GM19035 (cell line): ENCODE results near the gene ROBO4.

ENCODE experiments used
- ATAC-seq: cut with Tn5 transposase; IDR thresholded peaks from one replicate; pipeline ENCODE4 v1.9.1; 2021; ENCODE audit not compliant: unreplicated experiment

ROBO4 gene

DNA sequence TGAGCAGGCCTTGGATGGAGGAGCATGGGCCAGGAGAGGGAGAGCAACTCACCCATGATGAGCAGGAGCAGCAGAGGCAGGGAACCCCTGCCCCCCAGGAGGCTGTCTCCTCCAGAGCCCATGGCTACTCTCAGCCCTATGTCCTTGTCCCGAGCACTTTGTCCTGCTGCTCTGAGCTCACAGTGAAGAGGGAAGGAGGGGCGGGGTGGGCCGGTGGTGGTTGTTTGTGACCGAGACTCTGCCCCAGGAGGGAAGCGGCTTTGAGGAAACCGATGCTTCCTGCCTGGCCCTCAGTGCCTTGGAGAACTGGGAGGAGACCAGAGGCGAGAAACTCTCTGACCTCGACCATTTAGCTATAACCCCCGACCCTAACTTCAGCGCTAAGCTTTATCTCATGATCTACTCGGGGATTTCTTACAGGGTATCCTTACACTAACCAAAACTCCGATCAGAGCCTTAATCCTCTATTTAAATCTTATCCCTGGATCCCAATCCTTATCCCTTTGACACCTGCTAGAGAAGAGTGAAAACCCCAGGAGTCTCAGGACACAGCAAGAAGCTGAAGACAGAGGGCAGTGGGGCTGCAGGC is at the start of gene ROBO4:
Gene ROBO4, minus strand, starts transcription at position 192 of the 589 bp plus-strand sequence. Its CDS starts 70 bp downstream, at position 122.
- no peak for ATAC-seq

DNA sequence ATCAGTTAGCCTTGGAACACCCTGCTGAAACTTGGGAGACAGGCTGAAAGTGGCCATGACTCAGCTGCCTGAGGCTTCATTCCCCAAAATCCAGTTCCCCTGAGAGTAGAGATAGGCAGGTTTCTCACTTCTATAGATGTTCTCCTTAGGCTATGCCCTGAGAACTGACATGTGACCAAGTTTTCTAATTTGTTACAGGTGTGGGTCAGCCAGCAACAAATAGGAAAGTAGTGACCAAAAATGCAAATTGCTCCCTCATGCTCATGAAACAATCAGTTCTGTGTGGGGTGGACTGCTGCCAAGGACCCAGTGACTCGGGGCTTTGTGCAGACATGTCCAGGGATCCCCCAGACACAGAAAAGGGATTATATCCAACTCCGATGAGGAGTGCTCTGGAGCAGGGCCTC is 49.1 kb upstream of the ROBO4 start:
- ATAC-seq: no peak

DNA sequence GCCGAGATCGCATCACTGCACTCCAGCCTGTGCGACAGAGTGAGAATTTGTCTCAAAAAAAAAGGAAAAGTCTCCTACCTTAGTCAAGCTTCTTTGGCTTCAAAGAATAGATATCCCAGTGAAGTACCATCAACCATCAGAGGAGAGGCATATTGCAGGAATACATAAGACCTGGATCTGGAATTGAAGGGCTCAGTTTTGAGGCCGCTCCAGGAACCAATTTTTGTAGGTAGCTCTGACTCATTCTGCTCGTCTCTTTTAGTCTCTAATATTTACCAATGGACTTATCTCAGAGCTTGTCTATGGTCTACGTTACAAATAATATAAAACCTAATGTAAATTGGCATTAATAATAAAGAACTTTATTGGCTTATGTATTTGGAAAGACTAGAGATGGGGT is 48.2 kb upstream of the ROBO4 start:
- ATAC-seq: no peak

DNA sequence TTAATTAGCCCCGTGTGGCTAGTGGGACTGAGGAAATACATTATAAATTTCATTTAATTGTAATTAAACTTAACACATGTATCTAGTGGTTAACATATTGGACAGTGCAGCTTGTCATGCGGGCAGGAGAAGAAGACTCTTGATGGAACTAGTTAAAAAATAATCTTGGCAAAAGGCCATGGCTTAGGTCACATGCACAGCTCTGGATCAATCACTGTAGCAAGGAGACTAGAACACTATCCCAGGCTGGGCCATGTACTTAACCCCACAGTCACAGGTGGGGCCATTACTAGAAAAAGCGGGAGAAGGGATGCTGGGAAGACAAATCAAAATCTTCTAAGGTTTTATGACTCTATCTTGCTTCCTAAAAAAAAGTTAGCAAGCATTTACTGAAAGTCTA is 46.9 kb upstream of the ROBO4 start:
- ATAC-seq: no peak

DNA sequence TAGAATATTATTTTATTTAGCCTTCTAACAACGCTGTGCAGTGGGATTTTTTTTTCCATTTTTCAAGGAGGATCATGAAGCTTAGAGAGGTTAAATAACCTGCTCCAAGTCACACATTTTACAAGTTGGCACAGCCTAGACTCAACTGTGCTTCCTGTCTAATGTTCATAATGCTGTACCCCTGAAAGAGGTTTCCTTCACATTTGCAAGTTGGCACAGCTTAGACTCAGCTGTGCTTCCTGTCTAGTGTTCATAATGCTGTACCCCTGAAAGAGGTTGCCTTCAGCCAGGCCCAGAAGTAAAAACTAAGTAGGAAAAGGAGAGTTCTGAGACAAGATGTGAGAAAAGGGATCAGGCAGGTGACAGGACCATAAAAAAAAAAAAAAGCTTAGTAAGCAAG is 46.1 kb upstream of the ROBO4 start:
- ATAC-seq: no peak

- no peak for ATAC-seq
These were observed 45.6 kb upstream of the ROBO4 start for GRCh38 chr11:124943254-124943616.

GRCh38 chr11:124942466-124943253 is 45.0 kb upstream of the ROBO4 start:
- no peak for ATAC-seq

DNA sequence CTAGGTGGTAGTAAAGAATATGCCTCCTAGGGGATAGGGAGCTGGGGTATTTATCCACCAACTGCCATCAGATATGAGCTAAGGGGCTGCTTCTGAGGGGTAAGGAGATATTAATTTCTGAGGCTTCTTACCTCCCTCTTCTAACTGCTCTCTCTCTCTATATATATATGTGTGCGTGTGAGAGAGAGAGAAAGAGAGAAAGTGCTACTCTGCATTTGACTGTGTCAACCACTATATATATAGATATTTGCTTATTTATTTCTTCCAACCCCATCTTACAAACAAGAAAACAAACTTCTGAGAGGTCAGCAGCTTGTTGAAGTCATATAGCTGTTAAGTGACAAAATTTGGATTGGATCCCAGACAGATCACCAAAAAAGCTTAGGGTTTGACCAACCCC is 44.0 kb upstream of the ROBO4 start:
- no peak for ATAC-seq

DNA sequence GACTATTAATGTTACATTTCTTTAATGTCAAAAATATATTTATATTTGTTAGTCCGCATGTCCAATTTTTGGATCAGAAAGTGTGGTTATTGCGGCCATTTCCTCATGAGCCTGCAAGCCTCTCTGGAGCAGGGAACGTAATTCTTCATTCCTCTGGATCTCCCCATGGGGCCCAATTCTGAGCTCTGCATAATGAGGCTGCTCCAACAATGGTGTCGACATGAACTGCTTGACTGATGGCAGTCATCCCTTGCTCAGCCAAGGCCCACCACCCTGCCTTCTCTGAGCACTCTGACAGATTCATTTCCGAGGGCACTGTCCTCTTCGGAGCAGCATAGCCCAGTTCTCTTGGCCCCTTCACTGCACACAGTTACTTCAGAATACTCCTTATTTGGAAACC is 41.3 kb upstream of the ROBO4 start:
- no peak for ATAC-seq

- no peak for ATAC-seq
These were observed 40.6 kb upstream of the ROBO4 start for GRCh38 chr11:124938206-124938765.

- no peak for ATAC-seq
These were observed 39.8 kb upstream of the ROBO4 start for GRCh38 chr11:124937336-124937935.

DNA sequence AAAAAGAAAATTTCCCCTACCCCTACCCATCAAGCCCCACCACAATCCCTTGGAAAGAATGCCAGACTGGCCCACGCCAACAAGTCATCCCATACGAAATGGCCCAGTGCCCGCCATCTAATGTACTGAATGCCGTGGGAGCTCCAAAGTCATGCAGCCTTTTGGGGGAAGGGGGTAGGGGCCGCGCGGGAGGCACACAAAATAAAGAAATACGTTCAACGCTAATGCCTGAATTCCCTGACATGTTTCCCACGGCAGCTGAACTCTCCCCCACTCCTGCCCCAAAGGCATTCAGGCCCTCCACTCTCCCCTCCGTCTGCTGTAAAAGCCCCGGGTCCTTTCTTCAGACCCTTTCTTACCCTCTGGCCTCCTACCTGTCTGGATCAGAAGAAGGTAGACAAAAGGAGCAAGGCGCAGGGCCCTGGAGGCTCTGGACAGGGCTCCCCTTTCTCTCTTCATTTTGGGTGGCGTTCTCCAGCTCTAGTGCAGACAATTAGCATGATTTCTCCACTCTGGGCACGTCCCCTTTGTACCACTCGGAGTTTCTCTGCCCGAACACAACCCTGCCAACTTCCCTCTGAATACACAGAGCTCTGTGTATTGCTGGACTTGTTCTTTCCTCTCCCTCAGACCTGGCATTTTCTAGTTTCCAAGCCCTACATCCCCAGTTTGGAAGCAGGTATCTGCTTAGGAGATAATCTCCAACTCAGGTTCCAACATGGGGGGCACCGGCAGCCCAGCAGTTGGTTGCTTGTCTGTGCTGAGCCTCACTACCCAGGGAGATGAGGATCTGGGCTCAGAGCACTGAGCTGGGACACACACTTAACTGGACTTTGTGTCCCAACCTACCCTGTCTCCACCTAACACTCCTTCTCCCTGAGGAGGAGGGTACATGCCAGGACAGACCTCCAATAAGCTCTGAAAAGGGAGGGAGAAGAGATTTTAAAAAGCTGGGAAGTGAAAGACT is 38.2 kb upstream of the ROBO4 start, which contains the start of gene HEPACAM:
Gene HEPACAM, minus strand, starts transcription at position 500 of the 967 bp plus-strand sequence. Its CDS starts 41 bp downstream, at position 459.
- ATAC-seq: no peak

DNA sequence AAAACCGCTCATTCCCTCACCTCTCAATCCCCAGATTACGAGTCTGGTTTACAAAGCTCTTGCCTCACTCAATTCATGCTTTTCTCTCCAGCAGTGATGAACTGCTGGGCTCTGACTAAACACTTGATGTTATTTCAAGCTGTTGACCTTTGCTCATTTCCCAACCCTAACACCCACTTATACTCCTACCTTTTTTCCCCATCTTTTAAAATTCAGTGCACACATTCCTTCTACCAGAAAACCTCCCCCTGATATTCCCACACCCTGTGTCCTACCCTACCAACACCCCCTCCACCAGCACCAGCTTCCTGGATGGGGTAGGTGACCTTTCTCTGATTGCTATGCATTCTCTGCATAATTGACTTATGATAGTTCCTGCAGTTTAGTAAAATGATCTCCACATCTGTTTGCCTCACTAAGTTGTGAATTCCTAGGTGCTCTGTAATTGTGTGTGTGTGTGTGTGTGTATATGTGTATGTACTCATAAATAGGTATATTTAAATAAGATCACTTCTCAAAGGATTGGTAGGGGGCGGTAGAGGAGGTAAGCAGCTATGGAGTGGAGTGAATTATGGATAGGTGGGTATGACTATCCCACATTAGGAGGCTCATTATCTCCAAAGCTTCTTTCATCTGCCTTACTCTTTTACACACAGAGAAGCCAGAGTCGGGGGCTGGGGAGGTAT is 37.3 kb upstream of the ROBO4 start:
- ATAC-seq: no peak

DNA sequence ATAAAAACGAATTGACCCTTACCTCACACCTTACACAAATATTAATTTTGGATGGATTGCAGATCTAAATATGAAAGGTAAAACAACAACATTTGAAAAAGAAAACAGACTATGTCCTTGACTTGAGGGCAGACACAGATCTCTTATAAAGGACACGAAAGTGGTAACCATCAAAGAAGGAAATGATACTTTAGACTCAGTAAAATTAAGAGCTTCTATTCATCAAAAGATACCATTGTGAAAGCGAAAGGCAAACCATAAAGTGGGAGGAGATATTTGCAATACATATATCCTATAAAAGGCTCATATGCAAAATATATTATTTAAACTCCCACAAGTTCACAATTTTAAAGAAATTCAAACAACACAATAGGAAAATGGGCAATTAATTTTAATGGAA is 33.1 kb upstream of the ROBO4 start:
- peak; percentile 82 for ATAC-seq

DNA sequence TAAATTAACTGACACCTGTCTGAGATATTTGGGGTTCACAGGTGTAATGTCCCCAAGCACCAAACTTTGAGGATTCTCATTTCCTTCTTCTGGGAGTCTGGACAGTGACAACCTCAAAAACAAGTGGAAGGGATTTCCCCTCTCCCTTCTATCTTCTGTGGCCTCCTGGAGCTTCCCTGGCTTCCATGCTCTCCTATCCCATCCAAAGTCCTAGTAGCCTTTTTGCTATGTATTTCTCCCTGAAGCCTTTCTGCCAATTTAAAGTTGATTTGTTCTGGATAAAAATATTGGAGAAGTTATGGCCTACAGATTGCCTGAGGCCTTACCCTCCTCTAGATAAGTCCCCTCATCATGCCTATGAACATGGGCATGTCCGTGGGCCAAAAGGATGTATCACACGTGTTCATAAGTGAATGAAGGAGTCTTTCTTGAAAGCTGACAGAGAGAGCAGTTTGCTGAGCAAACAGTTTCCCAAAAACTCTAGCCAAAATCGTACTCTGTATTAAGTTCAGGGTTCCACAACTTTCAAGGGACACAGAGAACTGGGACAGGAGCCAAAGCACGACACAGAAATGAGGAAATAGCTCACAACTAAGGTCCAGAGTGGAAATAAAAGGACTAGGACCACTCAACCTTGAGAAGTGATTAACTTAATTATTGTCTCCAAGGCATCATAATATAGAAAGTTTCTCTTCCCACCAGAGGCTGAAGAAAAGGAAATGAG is 31.4 kb upstream of the ROBO4 start:
- no peak for ATAC-seq

- no peak for ATAC-seq
These were observed 25.6 kb upstream of the ROBO4 start for GRCh38 chr11:124923296-124923695.

GRCh38 chr11:124922831-124923230 is 25.2 kb upstream of the ROBO4 start:
- no peak for ATAC-seq

- no peak for ATAC-seq
These were observed 23.4 kb upstream of the ROBO4 start for GRCh38 chr11:124920870-124921609.

DNA sequence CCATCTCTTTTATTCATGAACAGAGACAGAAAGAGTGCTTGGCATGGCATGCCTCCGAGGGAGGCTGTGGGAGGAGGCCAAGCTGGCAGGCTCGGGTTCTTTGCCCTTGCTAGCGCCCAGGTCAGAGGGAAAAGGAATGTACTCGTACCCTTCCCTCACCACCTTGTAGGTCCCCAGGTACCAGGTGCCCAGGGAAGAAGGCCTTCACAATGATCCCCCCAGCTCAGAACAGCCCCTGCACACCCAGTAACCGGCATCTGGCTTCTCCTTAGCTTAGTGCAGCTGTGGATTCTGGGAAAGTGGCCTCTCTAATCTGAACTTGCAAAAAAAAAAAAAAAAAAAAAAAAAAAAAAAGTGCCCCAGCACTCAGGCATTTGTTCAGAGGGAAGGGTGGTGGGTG is 22.7 kb upstream of the ROBO4 start:
- no peak for ATAC-seq
